Left cardiac atrium (tissue), 4 donors: Measurements from ENCODE around the gene NLRP14. TPM values are rescaled to one million over a fixed set of nuclear protein-coding genes. Genes with fewer than 3 reads are reported as not detected.

ENCODE experiments used
- ATAC-seq, 2 donors: fragments of 200-7000 bp; cut with Tn5 transposase; one replicate each; pipeline ENCODE4 v1.9.1; 2020; ENCODE audit warnings: mild to moderate bottlenecking in 2 of 2, moderate library complexity in 2 of 2
- DNase-seq: peaks from one replicate; pipeline ENCODE4 v3.0.0-alpha.2; 2020
- intact Hi-C, 2 donors: fragments of 100-400 bp; cut with DNase I; formaldehyde crosslinking; loops; one replicate each; pipeline versions ENCODE4 v1.14.1 to v1.15.1; 2022 to 2023
- total RNA-seq, 2 donors: library from RNA; stranded (reverse); fragmentation: NEBNext Ultra II Directional; extraction: Animal tissue kit (Norgen Biotek cat#: 25700); gene quantifications; one replicate each; pipeline ENCODE4 v1.2.1, GENCODE V29; 2021
- donor health status: DM: no; HTN: yes; CAD: no.
- donor health status: DM: no; HTN: yes; CAD: no; lungs with severe emphysema.
- donor health status: DM: yes; HTN: yes; CAD: no.
- donor health status: Dilated cardiomyopathy.

NLRP14 gene
- total RNA-seq, 2 donors from 2014 or later: not detected

- ATAC-seq (no peak), DNase-seq (no peak)
- intact Hi-C loops: no loop called here
Measured at GRCh38 chr11:7050191-7050590, 29.9 kb downstream of the NLRP14 start.

- peak in 1 of 2 donors; percentile 67 for ATAC-seq
- intact Hi-C loops: no loop called here
- DNase-seq: no peak
Measured at GRCh38 chr11:7056828-7057513, 36.7 kb downstream of the NLRP14 start.

GRCh38 chr11:7057641-7058040 lies 37.4 kb downstream of the NLRP14 start:
- DNase-seq (no peak), ATAC-seq (peak in 1 of 2 donors; percentile 29)
- intact Hi-C loops: no loop called here

GRCh38 chr11:7060868-7061267 lies 40.6 kb downstream of the NLRP14 start:
- DNase-seq: no peak
- ATAC-seq: peak in 1 of 2 donors; percentile 75
- intact Hi-C loops: no loop called here

GRCh38 chr11:7062534-7062933 lies 42.3 kb downstream of the NLRP14 start:
- DNase-seq (no peak), ATAC-seq (no peak)
- intact Hi-C loops: no loop called here

- ATAC-seq (no peak), DNase-seq (no peak)
- intact Hi-C loops: no loop called here
Measured at GRCh38 chr11:7072401-7073028, 52.2 kb downstream of the NLRP14 start.

- DNase-seq (no peak), ATAC-seq (no peak)
- intact Hi-C loops: no loop called here
Measured at GRCh38 chr11:7077101-7077500, 56.8 kb downstream of the NLRP14 start.

GRCh38 chr11:7079545-7080135 lies 59.4 kb downstream of the NLRP14 start:
- intact Hi-C loops: no loop called here
- ATAC-seq: no peak
- no peak for DNase-seq

- intact Hi-C loops: no loop called here
- DNase-seq (no peak), ATAC-seq (no peak)
Measured at GRCh38 chr11:7080900-7081299, 60.6 kb downstream of the NLRP14 start.

GRCh38 chr11:7081441-7081840 lies 61.2 kb downstream of the NLRP14 start:
- intact Hi-C loops: no loop called here
- ATAC-seq: no peak
- DNase-seq: no peak

GRCh38 chr11:7088921-7089320 lies 68.6 kb downstream of the NLRP14 start, which contains the start of gene RBMXL2:
TSS of gene RBMXL2 (plus strand) at chr11:7088998. CDS start at chr11:7089121, 123 bp downstream.
- no peak for ATAC-seq
- no peak for DNase-seq
- intact Hi-C loops: no loop called here

GRCh38 chr11:7089328-7090251 lies 69.3 kb downstream of the NLRP14 start:
- ATAC-seq (peak in 1 of 2 donors; percentile 44), DNase-seq (no peak)
- intact Hi-C loops: no loop called here

GRCh38 chr11:7098235-7098832 lies 78.1 kb downstream of the NLRP14 start:
- ATAC-seq (peak; percentile 41 to 52), DNase-seq (no peak)
- intact Hi-C loops: loop anchor here (2.0 to 5.0 kb wide), 4 partner anchors 344 to 889 kb away; partner anchors contain the start of gene EIF3F (in 1 of the 2)

- ATAC-seq: no peak
- intact Hi-C loops: no loop called here
- DNase-seq: no peak
Measured at GRCh38 chr11:7115780-7116179, 95.5 kb downstream of the NLRP14 start.

- intact Hi-C loops: no loop called here
- DNase-seq (no peak), ATAC-seq (no peak)
Measured at GRCh38 chr11:7116370-7116769, 96.1 kb downstream of the NLRP14 start.
